ENCODE measurements around the gene CHAF1A. TPM values are rescaled to one million over a fixed set of nuclear protein-coding genes. Genes with fewer than 3 reads are reported as not detected.

CHAF1A gene
- total and polyA plus RNA-seq, 2 experiments from 2014 or later: 113 to 125 TPM

DNA sequence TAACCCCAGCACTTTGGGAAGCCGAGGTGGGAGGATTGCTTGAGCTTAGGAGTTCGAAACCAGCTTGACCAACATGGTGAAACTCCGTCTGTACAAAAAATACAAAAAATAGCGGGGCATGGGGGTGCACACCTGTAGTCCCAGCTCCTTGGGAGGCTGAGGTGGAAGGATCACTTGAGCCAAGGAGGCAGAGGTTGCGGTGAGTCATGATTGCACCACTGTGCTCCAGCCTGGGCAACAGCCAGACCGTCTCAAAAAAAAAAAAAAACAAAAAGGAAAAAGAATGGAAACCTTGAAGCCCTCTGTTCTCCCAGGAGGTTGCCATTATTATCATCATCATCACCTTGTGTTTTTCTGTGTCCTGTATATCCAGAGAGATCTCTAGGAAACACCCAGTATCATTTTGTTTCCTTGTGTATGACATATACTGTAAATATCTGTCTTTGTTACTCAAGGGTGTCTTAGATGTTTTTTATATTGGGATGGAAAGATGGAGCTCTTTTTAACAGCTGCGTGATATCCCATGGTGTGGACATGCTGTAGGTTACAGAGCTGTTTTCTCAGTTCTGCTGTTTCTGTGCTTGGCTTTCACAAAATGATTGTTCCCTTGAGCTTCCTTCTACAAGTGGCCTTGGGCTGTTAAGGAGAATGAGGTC is 11.8 kb downstream of the CHAF1A start (continued):
- TF ChIP-seq, protein P1, sequence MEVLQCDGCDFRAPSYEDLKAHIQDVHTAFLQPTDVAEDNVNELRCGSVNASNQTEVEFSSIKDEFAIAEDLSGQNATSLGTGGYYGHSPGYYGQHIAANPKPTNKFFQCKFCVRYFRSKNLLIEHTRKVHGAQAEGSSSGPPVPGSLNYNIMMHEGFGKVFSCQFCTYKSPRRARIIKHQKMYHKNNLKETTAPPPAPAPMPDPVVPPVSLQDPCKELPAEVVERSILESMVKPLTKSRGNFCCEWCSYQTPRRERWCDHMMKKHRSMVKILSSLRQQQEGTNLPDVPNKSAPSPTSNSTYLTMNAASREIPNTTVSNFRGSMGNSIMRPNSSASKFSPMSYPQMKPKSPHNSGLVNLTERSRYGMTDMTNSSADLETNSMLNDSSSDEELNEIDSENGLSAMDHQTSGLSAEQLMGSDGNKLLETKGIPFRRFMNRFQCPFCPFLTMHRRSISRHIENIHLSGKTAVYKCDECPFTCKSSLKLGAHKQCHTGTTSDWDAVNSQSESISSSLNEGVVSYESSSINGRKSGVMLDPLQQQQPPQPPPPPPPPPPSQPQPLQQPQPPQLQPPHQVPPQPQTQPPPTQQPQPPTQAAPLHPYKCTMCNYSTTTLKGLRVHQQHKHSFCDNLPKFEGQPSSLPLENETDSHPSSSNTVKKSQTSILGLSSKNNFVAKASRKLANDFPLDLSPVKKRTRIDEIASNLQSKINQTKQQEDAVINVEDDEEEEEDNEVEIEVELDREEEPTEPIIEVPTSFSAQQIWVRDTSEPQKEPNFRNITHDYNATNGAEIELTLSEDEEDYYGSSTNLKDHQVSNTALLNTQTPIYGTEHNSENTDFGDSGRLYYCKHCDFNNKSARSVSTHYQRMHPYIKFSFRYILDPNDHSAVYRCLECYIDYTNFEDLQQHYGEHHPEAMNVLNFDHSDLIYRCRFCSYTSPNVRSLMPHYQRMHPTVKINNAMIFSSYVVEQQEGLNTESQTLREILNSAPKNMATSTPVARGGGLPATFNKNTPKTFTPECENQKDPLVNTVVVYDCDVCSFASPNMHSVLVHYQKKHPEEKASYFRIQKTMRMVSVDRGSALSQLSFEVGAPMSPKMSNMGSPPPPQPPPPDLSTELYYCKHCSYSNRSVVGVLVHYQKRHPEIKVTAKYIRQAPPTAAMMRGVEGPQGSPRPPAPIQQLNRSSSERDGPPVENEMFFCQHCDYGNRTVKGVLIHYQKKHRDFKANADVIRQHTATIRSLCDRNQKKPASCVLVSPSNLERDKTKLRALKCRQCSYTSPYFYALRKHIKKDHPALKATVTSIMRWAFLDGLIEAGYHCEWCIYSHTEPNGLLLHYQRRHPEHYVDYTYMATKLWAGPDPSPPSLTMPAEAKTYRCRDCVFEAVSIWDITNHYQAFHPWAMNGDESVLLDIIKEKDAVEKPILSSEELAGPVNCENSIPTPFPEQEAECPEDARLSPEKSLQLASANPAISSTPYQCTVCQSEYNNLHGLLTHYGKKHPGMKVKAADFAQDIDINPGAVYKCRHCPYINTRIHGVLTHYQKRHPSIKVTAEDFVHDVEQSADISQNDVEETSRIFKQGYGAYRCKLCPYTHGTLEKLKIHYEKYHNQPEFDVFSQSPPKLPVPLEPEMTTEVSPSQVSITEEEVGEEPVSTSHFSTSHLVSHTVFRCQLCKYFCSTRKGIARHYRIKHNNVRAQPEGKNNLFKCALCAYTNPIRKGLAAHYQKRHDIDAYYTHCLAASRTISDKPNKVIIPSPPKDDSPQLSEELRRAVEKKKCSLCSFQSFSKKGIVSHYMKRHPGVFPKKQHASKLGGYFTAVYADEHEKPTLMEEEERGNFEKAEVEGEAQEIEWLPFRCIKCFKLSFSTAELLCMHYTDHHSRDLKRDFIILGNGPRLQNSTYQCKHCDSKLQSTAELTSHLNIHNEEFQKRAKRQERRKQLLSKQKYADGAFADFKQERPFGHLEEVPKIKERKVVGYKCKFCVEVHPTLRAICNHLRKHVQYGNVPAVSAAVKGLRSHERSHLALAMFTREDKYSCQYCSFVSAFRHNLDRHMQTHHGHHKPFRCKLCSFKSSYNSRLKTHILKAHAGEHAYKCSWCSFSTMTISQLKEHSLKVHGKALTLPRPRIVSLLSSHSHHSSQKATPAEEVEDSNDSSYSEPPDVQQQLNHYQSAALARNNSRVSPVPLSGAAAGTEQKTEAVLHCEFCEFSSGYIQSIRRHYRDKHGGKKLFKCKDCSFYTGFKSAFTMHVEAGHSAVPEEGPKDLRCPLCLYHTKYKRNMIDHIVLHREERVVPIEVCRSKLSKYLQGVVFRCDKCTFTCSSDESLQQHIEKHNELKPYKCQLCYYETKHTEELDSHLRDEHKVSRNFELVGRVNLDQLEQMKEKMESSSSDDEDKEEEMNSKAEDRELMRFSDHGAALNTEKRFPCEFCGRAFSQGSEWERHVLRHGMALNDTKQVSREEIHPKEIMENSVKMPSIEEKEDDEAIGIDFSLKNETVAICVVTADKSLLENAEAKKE (CRISPR knock-in tag; IDR thresholded peaks at IDR 0.05): no peak
- no peak for TF ChIP-seq JUNB (IDR thresholded peaks at IDR 0.05; ENCODE audit: unreplicated experiment)
- no peak for TF ChIP-seq NANOG (IDR thresholded peaks at IDR 0.05; ENCODE audit: borderline replicate concordance)

DNA sequence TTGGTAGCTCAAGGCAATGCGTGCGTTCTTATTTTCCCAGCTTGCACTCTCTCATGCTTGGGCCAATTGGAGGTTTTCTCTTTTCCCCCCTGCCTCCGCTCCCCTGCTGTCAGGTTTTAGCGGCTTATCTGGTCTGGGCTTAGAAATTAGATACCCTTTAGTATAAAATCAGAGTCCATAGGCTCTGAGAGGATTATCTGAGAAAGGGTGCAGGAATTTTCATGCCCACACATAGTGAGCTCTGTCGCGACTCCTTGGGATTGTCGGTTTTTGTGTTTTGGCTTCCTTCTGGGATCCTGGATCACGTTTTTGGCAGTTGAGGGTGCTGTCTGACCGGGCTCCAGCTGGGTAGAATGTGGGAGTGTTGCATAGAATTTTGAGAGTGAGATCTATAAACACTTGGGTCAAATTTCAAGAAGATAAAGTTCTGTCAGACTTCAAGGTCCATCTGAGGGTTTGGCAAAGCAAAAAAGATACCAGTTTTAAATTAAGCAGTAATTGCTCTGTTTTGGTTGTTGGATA is 12.4 kb downstream of the CHAF1A start:
- Histone ChIP-seq H3K4me1 (ENCODE audit: insufficient read depth) (peaks cover 41% of the 10 kb centered on the region), H3K27me3 (ENCODE audit: insufficient read depth) (no peaks in the 10 kb centered on the region), H3F3A (replicated peaks; ENCODE audit: low read depth) (peaks cover 14% of the 10 kb centered on the region; the same call in 1 of the 2 replicates), H4K20me1 (replicated peaks; ENCODE audit: insufficient read depth) (peaks cover 47% of the 10 kb centered on the region), H3K4me2 (peak overlapping the region; percentile 25), H3K36me3 (ENCODE audit: insufficient read depth) (peaks cover 77% of the 10 kb centered on the region), H3K4me3 (peak overlapping the region; percentile 19; the same call in 1 of the 2 replicates), H3K27ac (ENCODE audit: low read depth) (peak overlapping the region; percentile 85), H3K9me2 (ENCODE audit: insufficient read depth) (no peaks in the 10 kb centered on the region), H3K79me2 (replicated peaks; ENCODE audit: insufficient read depth) (peaks cover 100% of the 10 kb centered on the region), H2AFZ (no peak overlapping the region)
- peak overlapping the region; percentile 55 for H3K4me3 Mint-ChIP-seq
- H3K27ac Mint-ChIP-seq: peak overlapping the region; percentile 91
- peaks cover 97% of the 10 kb centered on the region for H3K36me3 Mint-ChIP-seq (ENCODE audit: low read depth)
- ATAC-seq (peak; percentile 45), DNase-seq (ENCODE audit: low spot score) (no peak)
- peaks cover 5% of the 10 kb centered on the region for H3K27me3 Mint-ChIP-seq (ENCODE audit: insufficient read depth, low read depth, poor library complexity)
- no peaks in the 10 kb centered on the region for H3K9me3 Mint-ChIP-seq
- H3K4me1 Mint-ChIP-seq: peaks cover 44% of the 10 kb centered on the region
- no peak for TF ChIP-seq EZH2phosphoT487 (IDR thresholded peaks at IDR 0.05; ENCODE audit: unreplicated experiment)
- no peak for TF ChIP-seq NANOG (IDR thresholded peaks at IDR 0.05; ENCODE audit: borderline replicate concordance)
- no peak for TF ChIP-seq ZNF331 (CRISPR knock-in tag; IDR thresholded peaks at IDR 0.05; ENCODE audit: low read depth)
- TF ChIP-seq CREB1 (CRISPR knock-in tag; IDR thresholded peaks at IDR 0.05; ENCODE audit: low read depth): no peak
- TF ChIP-seq, protein P2, sequence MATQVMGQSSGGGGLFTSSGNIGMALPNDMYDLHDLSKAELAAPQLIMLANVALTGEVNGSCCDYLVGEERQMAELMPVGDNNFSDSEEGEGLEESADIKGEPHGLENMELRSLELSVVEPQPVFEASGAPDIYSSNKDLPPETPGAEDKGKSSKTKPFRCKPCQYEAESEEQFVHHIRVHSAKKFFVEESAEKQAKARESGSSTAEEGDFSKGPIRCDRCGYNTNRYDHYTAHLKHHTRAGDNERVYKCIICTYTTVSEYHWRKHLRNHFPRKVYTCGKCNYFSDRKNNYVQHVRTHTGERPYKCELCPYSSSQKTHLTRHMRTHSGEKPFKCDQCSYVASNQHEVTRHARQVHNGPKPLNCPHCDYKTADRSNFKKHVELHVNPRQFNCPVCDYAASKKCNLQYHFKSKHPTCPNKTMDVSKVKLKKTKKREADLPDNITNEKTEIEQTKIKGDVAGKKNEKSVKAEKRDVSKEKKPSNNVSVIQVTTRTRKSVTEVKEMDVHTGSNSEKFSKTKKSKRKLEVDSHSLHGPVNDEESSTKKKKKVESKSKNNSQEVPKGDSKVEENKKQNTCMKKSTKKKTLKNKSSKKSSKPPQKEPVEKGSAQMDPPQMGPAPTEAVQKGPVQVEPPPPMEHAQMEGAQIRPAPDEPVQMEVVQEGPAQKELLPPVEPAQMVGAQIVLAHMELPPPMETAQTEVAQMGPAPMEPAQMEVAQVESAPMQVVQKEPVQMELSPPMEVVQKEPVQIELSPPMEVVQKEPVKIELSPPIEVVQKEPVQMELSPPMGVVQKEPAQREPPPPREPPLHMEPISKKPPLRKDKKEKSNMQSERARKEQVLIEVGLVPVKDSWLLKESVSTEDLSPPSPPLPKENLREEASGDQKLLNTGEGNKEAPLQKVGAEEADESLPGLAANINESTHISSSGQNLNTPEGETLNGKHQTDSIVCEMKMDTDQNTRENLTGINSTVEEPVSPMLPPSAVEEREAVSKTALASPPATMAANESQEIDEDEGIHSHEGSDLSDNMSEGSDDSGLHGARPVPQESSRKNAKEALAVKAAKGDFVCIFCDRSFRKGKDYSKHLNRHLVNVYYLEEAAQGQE (IDR thresholded peaks at IDR 0.05; ENCODE audit: unreplicated experiment): no peak
- no peak for TF ChIP-seq JUNB (IDR thresholded peaks at IDR 0.05; ENCODE audit: unreplicated experiment)
- TF ChIP-seq STAT1 (IDR thresholded peaks at IDR 0.05; ENCODE audit: unreplicated experiment): no peak
- TF ChIP-seq, protein P3, sequence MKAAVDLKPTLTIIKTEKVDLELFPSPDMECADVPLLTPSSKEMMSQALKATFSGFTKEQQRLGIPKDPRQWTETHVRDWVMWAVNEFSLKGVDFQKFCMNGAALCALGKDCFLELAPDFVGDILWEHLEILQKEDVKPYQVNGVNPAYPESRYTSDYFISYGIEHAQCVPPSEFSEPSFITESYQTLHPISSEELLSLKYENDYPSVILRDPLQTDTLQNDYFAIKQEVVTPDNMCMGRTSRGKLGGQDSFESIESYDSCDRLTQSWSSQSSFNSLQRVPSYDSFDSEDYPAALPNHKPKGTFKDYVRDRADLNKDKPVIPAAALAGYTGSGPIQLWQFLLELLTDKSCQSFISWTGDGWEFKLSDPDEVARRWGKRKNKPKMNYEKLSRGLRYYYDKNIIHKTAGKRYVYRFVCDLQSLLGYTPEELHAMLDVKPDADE (IDR thresholded peaks at IDR 0.05): no peak
- no peak for TF ChIP-seq ZNF114 (CRISPR knock-in tag; IDR thresholded peaks at IDR 0.05)

Data from GM23338 (cell line).